ENCODE results near the gene RAD18.

Gene RAD18

GRCh38 chr3:8848696-8849131 lies 114.6 kb downstream of the RAD18 start:
- no peak overlapping the region for H3K4me3 ChIP-seq (ENCODE audit: low read depth, low read length)
- H3K4me1 ChIP-seq (ENCODE audit: control insufficient read depth, insufficient read depth, low read length) = peaks cover 7% of the 10 kb centered on the region
- H3K9me3 ChIP-seq (ENCODE audit: control insufficient read depth, insufficient read depth, low read length) = no peaks in the 10 kb centered on the region
- no peak overlapping the region for H3K9ac ChIP-seq (ENCODE audit: low read depth, low read length)
- H3K27me3 ChIP-seq (ENCODE audit: control insufficient read depth, insufficient read depth, low read length) = no peaks in the 10 kb centered on the region
- H3K36me3 ChIP-seq (ENCODE audit: control insufficient read depth, insufficient read depth, low read length) = no peaks in the 10 kb centered on the region

- Histone ChIP-seq H3K9ac (ENCODE audit: low read depth, low read length) (no peak overlapping the region), H3K4me1 (ENCODE audit: control insufficient read depth, insufficient read depth, low read length) (peaks cover 7% of the 10 kb centered on the region), H3K4me3 (ENCODE audit: low read depth, low read length) (no peak overlapping the region), H3K36me3 (ENCODE audit: control insufficient read depth, insufficient read depth, low read length) (no peaks in the 10 kb centered on the region), H3K9me3 (ENCODE audit: control insufficient read depth, insufficient read depth, low read length) (no peaks in the 10 kb centered on the region), H3K27me3 (ENCODE audit: control insufficient read depth, insufficient read depth, low read length) (no peaks in the 10 kb centered on the region)
Observed at GRCh38 chr3:8847317-8847716, 116.0 kb downstream of the RAD18 start.

- no peak overlapping the region for H3K4me3 ChIP-seq (ENCODE audit: low read depth, low read length)
- no peaks in the 10 kb centered on the region for H3K36me3 ChIP-seq (ENCODE audit: control insufficient read depth, insufficient read depth, low read length)
- H3K9me3 ChIP-seq (ENCODE audit: control insufficient read depth, insufficient read depth, low read length) = no peaks in the 10 kb centered on the region
- H3K27me3 ChIP-seq (ENCODE audit: control insufficient read depth, insufficient read depth, low read length) = no peaks in the 10 kb centered on the region
- H3K4me1 ChIP-seq (ENCODE audit: control insufficient read depth, insufficient read depth, low read length) = peaks cover 7% of the 10 kb centered on the region
- no peak overlapping the region for H3K9ac ChIP-seq (ENCODE audit: low read depth, low read length)
Observed at GRCh38 chr3:8846176-8846575, 117.1 kb downstream of the RAD18 start.

- H3K9ac ChIP-seq (ENCODE audit: low read depth, low read length) = no peak overlapping the region
- no peaks in the 10 kb centered on the region for H3K9me3 ChIP-seq (ENCODE audit: control insufficient read depth, insufficient read depth, low read length)
- no peaks in the 10 kb centered on the region for H3K36me3 ChIP-seq (ENCODE audit: control insufficient read depth, insufficient read depth, low read length)
- peaks cover 7% of the 10 kb centered on the region for H3K4me1 ChIP-seq (ENCODE audit: control insufficient read depth, insufficient read depth, low read length)
- H3K4me3 ChIP-seq (ENCODE audit: low read depth, low read length) = no peak overlapping the region
- no peaks in the 10 kb centered on the region for H3K27me3 ChIP-seq (ENCODE audit: control insufficient read depth, insufficient read depth, low read length)
Observed at GRCh38 chr3:8845641-8846040, 117.6 kb downstream of the RAD18 start.

- Histone ChIP-seq H3K4me1 (ENCODE audit: control insufficient read depth, insufficient read depth, low read length) (peaks cover 7% of the 10 kb centered on the region), H3K9me3 (ENCODE audit: control insufficient read depth, insufficient read depth, low read length) (no peaks in the 10 kb centered on the region), H3K36me3 (ENCODE audit: control insufficient read depth, insufficient read depth, low read length) (no peaks in the 10 kb centered on the region), H3K9ac (ENCODE audit: low read depth, low read length) (no peak overlapping the region), H3K27me3 (ENCODE audit: control insufficient read depth, insufficient read depth, low read length) (no peaks in the 10 kb centered on the region), H3K4me3 (ENCODE audit: low read depth, low read length) (no peak overlapping the region)
Observed at GRCh38 chr3:8843347-8843746, 119.9 kb downstream of the RAD18 start.

- H3K9ac ChIP-seq (ENCODE audit: low read depth, low read length) = no peak overlapping the region
- H3K4me1 ChIP-seq (ENCODE audit: control insufficient read depth, insufficient read depth, low read length) = peaks cover 7% of the 10 kb centered on the region
- no peak overlapping the region for H3K4me3 ChIP-seq (ENCODE audit: low read depth, low read length)
- no peaks in the 10 kb centered on the region for H3K27me3 ChIP-seq (ENCODE audit: control insufficient read depth, insufficient read depth, low read length)
- no peaks in the 10 kb centered on the region for H3K36me3 ChIP-seq (ENCODE audit: control insufficient read depth, insufficient read depth, low read length)
- H3K9me3 ChIP-seq (ENCODE audit: control insufficient read depth, insufficient read depth, low read length) = no peaks in the 10 kb centered on the region
Observed at GRCh38 chr3:8842293-8842692, 121.0 kb downstream of the RAD18 start.

- Histone ChIP-seq H3K9ac (ENCODE audit: low read depth, low read length) (no peak overlapping the region), H3K4me1 (ENCODE audit: control insufficient read depth, insufficient read depth, low read length) (peaks cover 7% of the 10 kb centered on the region), H3K27me3 (ENCODE audit: control insufficient read depth, insufficient read depth, low read length) (no peaks in the 10 kb centered on the region), H3K9me3 (ENCODE audit: control insufficient read depth, insufficient read depth, low read length) (no peaks in the 10 kb centered on the region), H3K36me3 (ENCODE audit: control insufficient read depth, insufficient read depth, low read length) (no peaks in the 10 kb centered on the region), H3K4me3 (ENCODE audit: low read depth, low read length) (no peak overlapping the region)
Observed at GRCh38 chr3:8841472-8841871, 121.8 kb downstream of the RAD18 start.

- Histone ChIP-seq H3K4me1 (ENCODE audit: control insufficient read depth, insufficient read depth, low read length) (no peaks in the 10 kb centered on the region), H3K36me3 (ENCODE audit: control insufficient read depth, insufficient read depth, low read length) (no peaks in the 10 kb centered on the region), H3K27me3 (ENCODE audit: control insufficient read depth, insufficient read depth, low read length) (no peaks in the 10 kb centered on the region), H3K9ac (ENCODE audit: low read depth, low read length) (no peak overlapping the region), H3K9me3 (ENCODE audit: control insufficient read depth, insufficient read depth, low read length) (no peaks in the 10 kb centered on the region), H3K4me3 (ENCODE audit: low read depth, low read length) (no peak overlapping the region)
Observed at GRCh38 chr3:8840556-8840955, 122.7 kb downstream of the RAD18 start.

GRCh38 chr3:8839607-8840325 lies 123.5 kb downstream of the RAD18 start:
- Histone ChIP-seq H3K36me3 (ENCODE audit: control insufficient read depth, insufficient read depth, low read length) (no peaks in the 10 kb centered on the region), H3K9ac (ENCODE audit: low read depth, low read length) (no peak overlapping the region), H3K27me3 (ENCODE audit: control insufficient read depth, insufficient read depth, low read length) (no peaks in the 10 kb centered on the region), H3K4me1 (ENCODE audit: control insufficient read depth, insufficient read depth, low read length) (no peaks in the 10 kb centered on the region), H3K4me3 (ENCODE audit: low read depth, low read length) (no peak overlapping the region), H3K9me3 (ENCODE audit: control insufficient read depth, insufficient read depth, low read length) (no peaks in the 10 kb centered on the region)

- Histone ChIP-seq H3K4me1 (ENCODE audit: control insufficient read depth, insufficient read depth, low read length) (no peaks in the 10 kb centered on the region), H3K27me3 (ENCODE audit: control insufficient read depth, insufficient read depth, low read length) (no peaks in the 10 kb centered on the region), H3K9me3 (ENCODE audit: control insufficient read depth, insufficient read depth, low read length) (no peaks in the 10 kb centered on the region), H3K36me3 (ENCODE audit: control insufficient read depth, insufficient read depth, low read length) (no peaks in the 10 kb centered on the region), H3K9ac (ENCODE audit: low read depth, low read length) (no peak overlapping the region), H3K4me3 (ENCODE audit: low read depth, low read length) (no peak overlapping the region)
Observed at GRCh38 chr3:8838765-8839423, 124.4 kb downstream of the RAD18 start.

GRCh38 chr3:8838234-8838633 lies 125.0 kb downstream of the RAD18 start:
- H3K4me1 ChIP-seq (ENCODE audit: control insufficient read depth, insufficient read depth, low read length) = no peaks in the 10 kb centered on the region
- no peaks in the 10 kb centered on the region for H3K27me3 ChIP-seq (ENCODE audit: control insufficient read depth, insufficient read depth, low read length)
- no peak overlapping the region for H3K4me3 ChIP-seq (ENCODE audit: low read depth, low read length)
- no peaks in the 10 kb centered on the region for H3K9me3 ChIP-seq (ENCODE audit: control insufficient read depth, insufficient read depth, low read length)
- no peak overlapping the region for H3K9ac ChIP-seq (ENCODE audit: low read depth, low read length)
- H3K36me3 ChIP-seq (ENCODE audit: control insufficient read depth, insufficient read depth, low read length) = no peaks in the 10 kb centered on the region

- Histone ChIP-seq H3K4me3 (ENCODE audit: low read depth, low read length) (no peak overlapping the region), H3K9ac (ENCODE audit: low read depth, low read length) (no peak overlapping the region)
Observed at GRCh38 chr3:8837162-8837561, 126.1 kb downstream of the RAD18 start.

More at GRCh38 chr3:8837162-8837561, 126.1 kb downstream of the RAD18 start:
- Histone ChIP-seq H3K27me3 (ENCODE audit: control insufficient read depth, insufficient read depth, low read length) (no peaks in the 10 kb centered on the region), H3K9me3 (ENCODE audit: control insufficient read depth, insufficient read depth, low read length) (no peaks in the 10 kb centered on the region), H3K36me3 (ENCODE audit: control insufficient read depth, insufficient read depth, low read length) (no peaks in the 10 kb centered on the region), H3K4me1 (ENCODE audit: control insufficient read depth, insufficient read depth, low read length) (no peaks in the 10 kb centered on the region)

All from iPS-15b (cell line).